Cardiac muscle cell (in vitro differentiated cells and primary cell): ENCODE results near the gene SARM1. TPM values are rescaled to one million over a fixed set of nuclear protein-coding genes. Genes with fewer than 3 reads are reported as not detected.

ENCODE experiments used
- DNase-seq, 2 donors: peaks; one replicate each; pipeline versions ENCODE4 v3.0.0 to v3.0.0-alpha.2; 2010 to 2017; ENCODE audit warnings: low read depth in 1 of 2, low spot score in 1 of 2
- H3K27ac ChIP-seq: fragments of 200-600 bp; sonication (generic); 2 replicates; pipeline ENCODE4 v1.5.1; 2016
- H3K27me3 ChIP-seq: fragments of 200-600 bp; sonication (generic); 2 replicates; pipeline ENCODE4 v1.6.0; 2016; ENCODE audit warnings: control low read depth
- H3K36me3 ChIP-seq: fragments of 200-600 bp; sonication (generic); 2 replicates; pipeline ENCODE4 v1.5.1; 2016; ENCODE audit warnings: control low read depth
- H3K4me1 ChIP-seq: fragments of 200-600 bp; sonication (generic); 2 replicates; pipeline ENCODE4 v1.8.1; 2017; ENCODE audit warnings: low read depth, mild to moderate bottlenecking, mixed run types
- H3K4me3 ChIP-seq: fragments of 200-600 bp; sonication (generic); 2 replicates; pipeline ENCODE4 v1.5.1; 2016; ENCODE audit warnings: mild to moderate bottlenecking
- H3K9me3 ChIP-seq: fragments of 200-600 bp; sonication (generic); 2 replicates; pipeline ENCODE4 v1.5.1; 2017; ENCODE audit warnings: low read depth, mild to moderate bottlenecking, control low read depth
- polyA plus RNA-seq: library from polyadenylated mRNA; unstranded; fragments of >200 nt; fragmentation: Nextera tagmentation; extraction: Ambion mirVana; gene quantifications from 2 replicates; pipeline ENCODE4 v1.2.1, GENCODE V29; 2016
- total RNA-seq: library from RNA; depleted of rRNA; stranded (reverse); fragments of >200 nt; gene quantifications from 2 replicates; pipeline ENCODE4 v1.2.3, GENCODE V29; 2016
- TF ChIP-seq, protein P1 (sequence below): IDR thresholded peaks from 2 replicates; pipeline ENCODE4 v1.5.1; 2012; ENCODE audit warnings: low read depth, mild to moderate bottlenecking, low read length

SARM1 gene
- total and polyA plus RNA-seq, 2 experiments from 2014 or later, result 8.9 to 11.5 TPM

GRCh38 chr17:28381141-28381825 lies 9.8 kb downstream of the SARM1 start:
- no peaks in the 10 kb centered on the region for H3K4me1 ChIP-seq
- no peaks in the 10 kb centered on the region for H3K9me3 ChIP-seq
- H3K27ac ChIP-seq, result no peak overlapping the region
- peaks cover 70% of the 10 kb centered on the region for H3K27me3 ChIP-seq
- H3K4me3 ChIP-seq, result peak overlapping the region; percentile 2
- TF ChIP-seq, protein P1, sequence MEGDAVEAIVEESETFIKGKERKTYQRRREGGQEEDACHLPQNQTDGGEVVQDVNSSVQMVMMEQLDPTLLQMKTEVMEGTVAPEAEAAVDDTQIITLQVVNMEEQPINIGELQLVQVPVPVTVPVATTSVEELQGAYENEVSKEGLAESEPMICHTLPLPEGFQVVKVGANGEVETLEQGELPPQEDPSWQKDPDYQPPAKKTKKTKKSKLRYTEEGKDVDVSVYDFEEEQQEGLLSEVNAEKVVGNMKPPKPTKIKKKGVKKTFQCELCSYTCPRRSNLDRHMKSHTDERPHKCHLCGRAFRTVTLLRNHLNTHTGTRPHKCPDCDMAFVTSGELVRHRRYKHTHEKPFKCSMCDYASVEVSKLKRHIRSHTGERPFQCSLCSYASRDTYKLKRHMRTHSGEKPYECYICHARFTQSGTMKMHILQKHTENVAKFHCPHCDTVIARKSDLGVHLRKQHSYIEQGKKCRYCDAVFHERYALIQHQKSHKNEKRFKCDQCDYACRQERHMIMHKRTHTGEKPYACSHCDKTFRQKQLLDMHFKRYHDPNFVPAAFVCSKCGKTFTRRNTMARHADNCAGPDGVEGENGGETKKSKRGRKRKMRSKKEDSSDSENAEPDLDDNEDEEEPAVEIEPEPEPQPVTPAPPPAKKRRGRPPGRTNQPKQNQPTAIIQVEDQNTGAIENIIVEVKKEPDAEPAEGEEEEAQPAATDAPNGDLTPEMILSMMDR, result peak; percentile 46
- peak; percentile 34 to 74 for DNase-seq
- H3K36me3 ChIP-seq, result no peaks in the 10 kb centered on the region

DNA sequence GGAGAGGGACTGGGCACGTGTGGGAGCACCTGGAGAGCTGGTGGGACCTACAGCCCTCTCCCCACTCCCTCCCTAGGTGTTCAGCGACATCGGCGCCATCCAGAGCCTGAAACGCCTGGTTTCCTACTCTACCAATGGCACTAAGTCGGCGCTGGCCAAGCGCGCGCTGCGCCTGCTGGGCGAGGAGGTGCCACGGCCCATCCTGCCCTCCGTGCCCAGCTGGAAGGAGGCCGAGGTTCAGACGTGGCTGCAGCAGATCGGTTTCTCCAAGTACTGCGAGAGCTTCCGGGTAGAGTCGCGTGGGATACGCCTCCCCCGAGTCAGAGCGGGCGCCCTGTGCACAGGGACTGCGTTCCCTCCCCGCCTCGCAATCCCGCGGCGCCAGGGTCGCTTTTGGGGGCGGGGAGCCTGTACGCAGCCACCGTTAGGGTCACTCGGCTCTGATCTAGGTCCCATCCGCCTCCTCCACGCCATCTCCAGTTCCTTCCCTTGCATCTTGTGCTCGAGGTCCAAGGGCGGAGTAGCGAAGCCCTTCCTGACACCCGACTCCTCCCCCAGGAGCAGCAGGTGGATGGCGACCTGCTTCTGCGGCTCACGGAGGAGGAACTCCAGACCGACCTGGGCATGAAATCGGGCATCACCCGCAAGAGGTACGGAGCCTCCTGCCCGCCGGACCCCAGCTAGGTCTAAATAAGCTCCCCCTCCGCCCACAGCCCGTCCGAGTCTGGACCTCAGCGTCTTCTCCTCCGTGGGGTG lies 13.0 kb downstream of the SARM1 start:
- TF ChIP-seq, protein P1, result no peak
- H3K27ac ChIP-seq, result no peak overlapping the region
- no peaks in the 10 kb centered on the region for H3K9me3 ChIP-seq
- H3K4me1 ChIP-seq, result no peaks in the 10 kb centered on the region
- peak in 1 of 2 donors; percentile 48 for DNase-seq
- H3K36me3 ChIP-seq, result no peaks in the 10 kb centered on the region
- peak overlapping the region; percentile 23 for H3K4me3 ChIP-seq
- peaks cover 75% of the 10 kb centered on the region for H3K27me3 ChIP-seq

- TF ChIP-seq, protein P1, result no peak
- peak overlapping the region; percentile 23 for H3K4me3 ChIP-seq
- no peak overlapping the region for H3K27ac ChIP-seq
- no peaks in the 10 kb centered on the region for H3K36me3 ChIP-seq
- no peaks in the 10 kb centered on the region for H3K4me1 ChIP-seq
- H3K9me3 ChIP-seq, result no peaks in the 10 kb centered on the region
- DNase-seq, result no peak
- peaks cover 69% of the 10 kb centered on the region for H3K27me3 ChIP-seq
These were observed 13.5 kb downstream of the SARM1 start for GRCh38 chr17:28385037-28385400.

DNA sequence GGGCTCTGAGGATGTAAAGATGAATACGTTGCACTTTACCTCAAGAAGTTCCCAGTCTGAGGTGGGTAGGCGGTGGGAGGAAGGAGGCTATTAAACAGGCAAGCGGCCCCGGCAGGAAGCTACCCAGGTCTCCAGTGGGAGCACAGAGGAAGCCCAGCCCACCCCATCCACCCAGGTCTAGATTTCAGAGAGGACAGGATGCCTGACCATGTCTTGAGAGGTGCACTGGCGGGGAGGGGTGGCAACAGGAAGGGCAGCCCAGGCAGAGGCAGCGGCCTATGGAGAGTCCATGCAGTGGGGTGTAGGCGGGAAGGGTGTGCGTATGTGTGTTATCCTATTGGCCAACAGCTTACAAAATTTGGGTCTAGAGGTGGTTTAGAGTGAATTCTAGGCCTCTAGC lies 13.9 kb downstream of the SARM1 start:
- no peak for DNase-seq
- no peak overlapping the region for H3K4me3 ChIP-seq
- peaks cover 65% of the 10 kb centered on the region for H3K27me3 ChIP-seq
- H3K9me3 ChIP-seq, result no peaks in the 10 kb centered on the region
- no peaks in the 10 kb centered on the region for H3K4me1 ChIP-seq
- TF ChIP-seq, protein P1, result no peak
- no peaks in the 10 kb centered on the region for H3K36me3 ChIP-seq
- no peak overlapping the region for H3K27ac ChIP-seq

- Histone ChIP-seq H3K4me1 (no peaks in the 10 kb centered on the region), H3K4me3 (no peak overlapping the region), H3K27ac (no peak overlapping the region), H3K27me3 (peaks cover 55% of the 10 kb centered on the region), H3K9me3 (no peaks in the 10 kb centered on the region), H3K36me3 (no peaks in the 10 kb centered on the region)
- TF ChIP-seq, protein P1, result no peak
- no peak for DNase-seq
These were observed 14.9 kb downstream of the SARM1 start for GRCh38 chr17:28386391-28386790.
